ENCODE measurements around the gene RNF17.

GRCh38 chr13:24802074-24802473, 38.1 kb downstream of the RNF17 start:
- TF ChIP-seq CTCF (IDR thresholded peaks at IDR 0.05) (no peak), POLR2A (IDR thresholded peaks at IDR 0.05) (no peak), POLR2AphosphoS5 (IDR thresholded peaks at IDR 0.05; ENCODE audit: insufficient read depth in 1 of 2, low read depth in 1 of 2) (no peak)

Measured in vagina (tissue), 2 donors.